Tibial nerve (tissue), 3 donors: ENCODE results near the gene FXYD6.

Experiments
- CTCF ChIP-seq, 5 experiments: fragments of 200-600 bp in 3 of 5; fragments of 450-650 bp in 2 of 5; sonication (generic) in 3 of 5; IDR thresholded peaks; one replicate each; pipeline ENCODE4 v1.5.1; 2016 to 2019; ENCODE audit warnings: antibody characterized with exemption in 5 of 5, mild to moderate bottlenecking in 3 of 5, moderate library complexity in 2 of 5
- POLR2A ChIP-seq, 2 donors: fragments of 450-650 bp; IDR thresholded peaks; one replicate each; pipeline ENCODE4 v1.6.1; 2017; ENCODE audit warnings: antibody characterized with exemption in 2 of 2, mild to moderate bottlenecking in 2 of 2, moderate library complexity in 2 of 2

GRCh38 chr11:117874253-117874909, 2.1 kb downstream of the FXYD6 start:
- no peak for TF ChIP-seq POLR2A (IDR thresholded peaks at IDR 0.05)
- no peak for TF ChIP-seq CTCF (IDR thresholded peaks at IDR 0.05)
